HG02678 (cell line): ENCODE results near the gene TCP10L.
"Not testable (repeated sequence)": the region's sequence is repeated elsewhere in the genome, so short reads cannot be mapped to it uniquely, and the experiment has no call there.

ENCODE experiments used
- ATAC-seq: cut with Tn5 transposase; IDR thresholded peaks from one replicate; pipeline ENCODE4 v1.9.1; 2021; ENCODE audit warnings: mild to moderate bottlenecking, moderate library complexity; ENCODE audit not compliant: unreplicated experiment

TCP10L gene

GRCh38 chr21:32559006-32559610 lies 26.2 kb downstream of the TCP10L start:
- no peak for ATAC-seq

- no peak for ATAC-seq
Measured at GRCh38 chr21:32558106-32558505, 27.2 kb downstream of the TCP10L start.

GRCh38 chr21:32554832-32555638 lies 30.3 kb downstream of the TCP10L start:
- ATAC-seq: no peak

- no peak for ATAC-seq
Measured at GRCh38 chr21:32549886-32550285, 35.4 kb downstream of the TCP10L start.

GRCh38 chr21:32549440-32549839 lies 35.9 kb downstream of the TCP10L start:
- no peak for ATAC-seq

- ATAC-seq: no peak
Measured at GRCh38 chr21:32548978-32549377, 36.3 kb downstream of the TCP10L start.

- no peak for ATAC-seq
Measured at GRCh38 chr21:32547018-32547417, 38.3 kb downstream of the TCP10L start.

- no peak for ATAC-seq
Measured at GRCh38 chr21:32545948-32546441, 39.3 kb downstream of the TCP10L start.

- no peak for ATAC-seq
Measured at GRCh38 chr21:32544697-32545096, 40.6 kb downstream of the TCP10L start.

- ATAC-seq: no peak
Measured at GRCh38 chr21:32543975-32544374, 41.3 kb downstream of the TCP10L start.

- not testable (repeated sequence) for ATAC-seq
Measured at GRCh38 chr21:32543056-32543455, 42.3 kb downstream of the TCP10L start.

GRCh38 chr21:32539378-32539777 lies 45.9 kb downstream of the TCP10L start:
- no peak for ATAC-seq

GRCh38 chr21:32538147-32538792 lies 47.1 kb downstream of the TCP10L start:
- no peak for ATAC-seq

- ATAC-seq: no peak
Measured at GRCh38 chr21:32537569-32537881, 47.8 kb downstream of the TCP10L start.

GRCh38 chr21:32535612-32536011 lies 49.7 kb downstream of the TCP10L start:
- no peak for ATAC-seq

GRCh38 chr21:32534113-32534512 lies 51.2 kb downstream of the TCP10L start:
- ATAC-seq: no peak

- no peak for ATAC-seq
Measured at GRCh38 chr21:32533611-32534010, 51.7 kb downstream of the TCP10L start.

- ATAC-seq: no peak
Measured at GRCh38 chr21:32533053-32533452, 52.3 kb downstream of the TCP10L start.

- no peak for ATAC-seq
Measured at GRCh38 chr21:32532636-32533035, 52.7 kb downstream of the TCP10L start.

GRCh38 chr21:32531561-32531960 lies 53.8 kb downstream of the TCP10L start:
- ATAC-seq: not testable (repeated sequence)

- ATAC-seq: not testable (repeated sequence)
Measured at GRCh38 chr21:32530809-32531208, 54.5 kb downstream of the TCP10L start.

- ATAC-seq: no peak
Measured at GRCh38 chr21:32529679-32530078, 55.6 kb downstream of the TCP10L start.
